ENCODE results near the gene TUBGCP6. TPM values are rescaled to one million over a fixed set of nuclear protein-coding genes. Genes with fewer than 3 reads are reported as not detected.

The TUBGCP6 gene
- total RNA-seq, 1 donor from 2014 or later, result 26.3 TPM

- Histone ChIP-seq H3K4me1 (ENCODE audit: insufficient read depth, low read length) (no peaks in the 10 kb centered on the region), H3K36me3 (ENCODE audit: insufficient read depth, low read length) (peaks cover 10% of the 10 kb centered on the region), H3K4me3 (ENCODE audit: insufficient read depth, low read depth, low read length) (no peak overlapping the region), H2AFZ (ENCODE audit: low read depth, low read length) (no peak overlapping the region), H4K20me1 (ENCODE audit: insufficient read depth, low read length) (peaks cover 61% of the 10 kb centered on the region), H3K27ac (ENCODE audit: low read depth, low read length) (no peak overlapping the region), H3K79me2 (ENCODE audit: insufficient read depth, low read length) (peaks cover 16% of the 10 kb centered on the region), H3K9ac (ENCODE audit: low read length) (no peak overlapping the region), H3K9me3 (ENCODE audit: insufficient read depth, low read depth, low read length) (no peaks in the 10 kb centered on the region), H3K4me2 (ENCODE audit: low read length) (no peak overlapping the region), H3K27me3 (ENCODE audit: insufficient read depth, low read length) (no peaks in the 10 kb centered on the region)
- peak; percentile 51 for DNase-seq (ENCODE audit: low read depth)
- no peaks in the 10 kb centered on the region for H3K27me3 Mint-ChIP-seq (ENCODE audit: low read depth, unreplicated experiment)
- H3K4me3 Mint-ChIP-seq (ENCODE audit: unreplicated experiment), result no peak overlapping the region
- H3K4me1 Mint-ChIP-seq (ENCODE audit: low read depth, unreplicated experiment), result peaks cover 2% of the 10 kb centered on the region
- peaks cover 10% of the 10 kb centered on the region for H3K36me3 Mint-ChIP-seq (ENCODE audit: low read depth, unreplicated experiment)
- H3K9me3 Mint-ChIP-seq (ENCODE audit: unreplicated experiment), result no peaks in the 10 kb centered on the region
- no peak for FAIRE-seq
- no peak overlapping the region for H3K27ac Mint-ChIP-seq (ENCODE audit: unreplicated experiment)
- no peak for TF ChIP-seq EZH2 (IDR thresholded peaks at IDR 0.05; ENCODE audit: insufficient read depth, low read length)
- TF ChIP-seq CTCF (IDR thresholded peaks at IDR 0.05; ENCODE audit: insufficient read depth, low read depth, low read length), result no peak
Observed at GRCh38 chr22:50218996-50219727, 25.7 kb downstream of the TUBGCP6 start.

- Mint-ChIP-seq H3K36me3 (ENCODE audit: low read depth, unreplicated experiment) (peaks cover 8% of the 10 kb centered on the region), H3K27ac (ENCODE audit: unreplicated experiment) (no peak overlapping the region), H3K27me3 (ENCODE audit: low read depth, unreplicated experiment) (no peaks in the 10 kb centered on the region), H3K9me3 (ENCODE audit: unreplicated experiment) (no peaks in the 10 kb centered on the region), H3K4me1 (ENCODE audit: low read depth, unreplicated experiment) (peaks cover 2% of the 10 kb centered on the region), H3K4me3 (ENCODE audit: unreplicated experiment) (no peak overlapping the region)
- no peak overlapping the region for H3K4me3 ChIP-seq (ENCODE audit: insufficient read depth, low read depth, low read length)
- no peak overlapping the region for H2AFZ ChIP-seq (ENCODE audit: low read depth, low read length)
- no peak overlapping the region for H3K9ac ChIP-seq (ENCODE audit: low read length)
- peaks cover 63% of the 10 kb centered on the region for H4K20me1 ChIP-seq (ENCODE audit: insufficient read depth, low read length)
- DNase-seq (ENCODE audit: low read depth), result no peak
- FAIRE-seq, result no peak
- H3K27ac ChIP-seq (ENCODE audit: low read depth, low read length), result no peak overlapping the region
- H3K27me3 ChIP-seq (ENCODE audit: insufficient read depth, low read length), result no peaks in the 10 kb centered on the region
- no peaks in the 10 kb centered on the region for H3K9me3 ChIP-seq (ENCODE audit: insufficient read depth, low read depth, low read length)
- H3K4me2 ChIP-seq (ENCODE audit: low read length), result no peak overlapping the region
- H3K79me2 ChIP-seq (ENCODE audit: insufficient read depth, low read length), result peaks cover 21% of the 10 kb centered on the region
- no peak for TF ChIP-seq CTCF (IDR thresholded peaks at IDR 0.05; ENCODE audit: insufficient read depth, low read depth, low read length)
- TF ChIP-seq EZH2 (IDR thresholded peaks at IDR 0.05; ENCODE audit: insufficient read depth, low read length), result no peak
- H3K36me3 ChIP-seq (ENCODE audit: insufficient read depth, low read length), result peaks cover 8% of the 10 kb centered on the region
- no peaks in the 10 kb centered on the region for H3K4me1 ChIP-seq (ENCODE audit: insufficient read depth, low read length)
Observed at GRCh38 chr22:50218153-50218995, 26.4 kb downstream of the TUBGCP6 start.
